ENCODE measurements around the gene PTGES3. TPM values are rescaled to one million over a fixed set of nuclear protein-coding genes. Genes with fewer than 3 reads are reported as not detected.

Gene PTGES3
- total and polyA plus RNA-seq, 4 donors = 65.0 to 94.1 (median 81.3) TPM

DNA sequence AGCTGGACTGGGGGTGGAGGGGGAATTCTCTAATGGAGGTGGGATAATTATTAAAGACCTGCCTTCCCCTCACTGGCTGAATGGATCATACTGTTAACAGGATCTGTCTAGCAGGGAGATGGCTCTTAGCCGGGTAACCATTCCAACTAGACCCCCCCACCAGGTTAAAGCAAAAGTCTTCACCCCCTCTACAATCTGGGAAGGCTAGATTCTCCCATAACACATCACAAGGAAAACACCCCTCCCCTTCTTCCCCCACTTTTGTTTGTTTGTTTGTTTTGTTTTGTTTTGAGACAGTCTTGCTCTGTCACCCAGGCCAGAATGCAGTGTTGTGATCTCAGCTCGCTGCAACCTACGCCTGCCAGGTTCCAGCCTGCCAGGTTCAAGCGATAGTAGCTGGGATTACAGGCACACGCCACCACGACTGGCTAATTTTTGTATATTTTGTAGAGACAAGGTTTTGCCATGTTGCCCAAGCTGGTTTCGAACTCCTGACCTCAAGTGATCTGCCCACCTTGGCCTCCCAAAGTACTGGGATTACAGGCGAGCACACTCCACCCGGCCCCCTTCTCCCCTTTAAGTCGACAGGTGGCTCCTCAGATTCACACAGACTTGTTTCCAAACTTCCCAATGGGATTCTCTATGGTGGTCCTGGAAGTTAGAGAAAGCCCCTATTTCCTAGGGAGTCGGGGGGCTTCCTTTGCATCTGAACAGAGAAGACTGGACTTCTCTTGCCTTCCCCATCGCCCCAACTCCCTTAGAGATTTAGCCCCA lies 54.4 kb downstream of the PTGES3 start:
- H3K36me3 ChIP-seq (ENCODE audit: control insufficient read depth in 4 of 4, insufficient read depth in 3 of 4, low read depth in 1 of 4, low read length in 3 of 4) = peaks cover 4 to 11% (median 6%) of the 10 kb centered on the region in 4 donors
- H3K4me1 ChIP-seq (ENCODE audit: control insufficient read depth in 4 of 4, insufficient read depth in 4 of 4, low read length in 3 of 4) = peaks cover 14 to 70% (median 62%) of the 10 kb centered on the region in 4 donors
- no peaks in the 10 kb centered on the region for H3K9me3 ChIP-seq (ENCODE audit: control insufficient read depth in 4 of 4, low read length in 3 of 4)
- H3K27me3 ChIP-seq (ENCODE audit: control insufficient read depth in 4 of 4, insufficient read depth in 4 of 4, low read length in 3 of 4) = no peaks in the 10 kb centered on the region
- H3K4me3 ChIP-seq (ENCODE audit: low read depth in 1 of 3, low read length in 3 of 3) = peak overlapping the region in 2 of 3 donors; percentile 80 to 81
- H3K27ac ChIP-seq (ENCODE audit: low read depth in 1 of 2, low read length in 2 of 2) = peak overlapping the region; percentile 86 to 92
- WGBS = 34% methylated on average over 12 of the region's 12 CpGs
- DNase-seq (ENCODE audit: low spot score) = no peak
- TF ChIP-seq GABPA (IDR thresholded peaks at IDR 0.05 in 1 of 2, conservative IDR thresholded peaks at IDR 0.05 in 1 of 2) = no peak
- no peak for TF ChIP-seq TAF1 (conservative IDR thresholded peaks at IDR 0.05)
- TF ChIP-seq FOXA1 (IDR thresholded peaks at IDR 0.05) = no peak
- no peak for TF ChIP-seq FOXA2 (IDR thresholded peaks at IDR 0.05)
- TF ChIP-seq, protein P1, sequence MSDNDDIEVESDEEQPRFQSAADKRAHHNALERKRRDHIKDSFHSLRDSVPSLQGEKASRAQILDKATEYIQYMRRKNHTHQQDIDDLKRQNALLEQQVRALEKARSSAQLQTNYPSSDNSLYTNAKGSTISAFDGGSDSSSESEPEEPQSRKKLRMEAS (IDR thresholded peaks at IDR 0.05) = no peak
- TF ChIP-seq, protein P2, sequence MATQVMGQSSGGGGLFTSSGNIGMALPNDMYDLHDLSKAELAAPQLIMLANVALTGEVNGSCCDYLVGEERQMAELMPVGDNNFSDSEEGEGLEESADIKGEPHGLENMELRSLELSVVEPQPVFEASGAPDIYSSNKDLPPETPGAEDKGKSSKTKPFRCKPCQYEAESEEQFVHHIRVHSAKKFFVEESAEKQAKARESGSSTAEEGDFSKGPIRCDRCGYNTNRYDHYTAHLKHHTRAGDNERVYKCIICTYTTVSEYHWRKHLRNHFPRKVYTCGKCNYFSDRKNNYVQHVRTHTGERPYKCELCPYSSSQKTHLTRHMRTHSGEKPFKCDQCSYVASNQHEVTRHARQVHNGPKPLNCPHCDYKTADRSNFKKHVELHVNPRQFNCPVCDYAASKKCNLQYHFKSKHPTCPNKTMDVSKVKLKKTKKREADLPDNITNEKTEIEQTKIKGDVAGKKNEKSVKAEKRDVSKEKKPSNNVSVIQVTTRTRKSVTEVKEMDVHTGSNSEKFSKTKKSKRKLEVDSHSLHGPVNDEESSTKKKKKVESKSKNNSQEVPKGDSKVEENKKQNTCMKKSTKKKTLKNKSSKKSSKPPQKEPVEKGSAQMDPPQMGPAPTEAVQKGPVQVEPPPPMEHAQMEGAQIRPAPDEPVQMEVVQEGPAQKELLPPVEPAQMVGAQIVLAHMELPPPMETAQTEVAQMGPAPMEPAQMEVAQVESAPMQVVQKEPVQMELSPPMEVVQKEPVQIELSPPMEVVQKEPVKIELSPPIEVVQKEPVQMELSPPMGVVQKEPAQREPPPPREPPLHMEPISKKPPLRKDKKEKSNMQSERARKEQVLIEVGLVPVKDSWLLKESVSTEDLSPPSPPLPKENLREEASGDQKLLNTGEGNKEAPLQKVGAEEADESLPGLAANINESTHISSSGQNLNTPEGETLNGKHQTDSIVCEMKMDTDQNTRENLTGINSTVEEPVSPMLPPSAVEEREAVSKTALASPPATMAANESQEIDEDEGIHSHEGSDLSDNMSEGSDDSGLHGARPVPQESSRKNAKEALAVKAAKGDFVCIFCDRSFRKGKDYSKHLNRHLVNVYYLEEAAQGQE (IDR thresholded peaks at IDR 0.05) = no peak
- TF ChIP-seq, protein P3, sequence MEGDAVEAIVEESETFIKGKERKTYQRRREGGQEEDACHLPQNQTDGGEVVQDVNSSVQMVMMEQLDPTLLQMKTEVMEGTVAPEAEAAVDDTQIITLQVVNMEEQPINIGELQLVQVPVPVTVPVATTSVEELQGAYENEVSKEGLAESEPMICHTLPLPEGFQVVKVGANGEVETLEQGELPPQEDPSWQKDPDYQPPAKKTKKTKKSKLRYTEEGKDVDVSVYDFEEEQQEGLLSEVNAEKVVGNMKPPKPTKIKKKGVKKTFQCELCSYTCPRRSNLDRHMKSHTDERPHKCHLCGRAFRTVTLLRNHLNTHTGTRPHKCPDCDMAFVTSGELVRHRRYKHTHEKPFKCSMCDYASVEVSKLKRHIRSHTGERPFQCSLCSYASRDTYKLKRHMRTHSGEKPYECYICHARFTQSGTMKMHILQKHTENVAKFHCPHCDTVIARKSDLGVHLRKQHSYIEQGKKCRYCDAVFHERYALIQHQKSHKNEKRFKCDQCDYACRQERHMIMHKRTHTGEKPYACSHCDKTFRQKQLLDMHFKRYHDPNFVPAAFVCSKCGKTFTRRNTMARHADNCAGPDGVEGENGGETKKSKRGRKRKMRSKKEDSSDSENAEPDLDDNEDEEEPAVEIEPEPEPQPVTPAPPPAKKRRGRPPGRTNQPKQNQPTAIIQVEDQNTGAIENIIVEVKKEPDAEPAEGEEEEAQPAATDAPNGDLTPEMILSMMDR (IDR thresholded peaks at IDR 0.05; ENCODE audit: low read depth, low read length, missing input control) = no peak
- TF ChIP-seq, protein P4, sequence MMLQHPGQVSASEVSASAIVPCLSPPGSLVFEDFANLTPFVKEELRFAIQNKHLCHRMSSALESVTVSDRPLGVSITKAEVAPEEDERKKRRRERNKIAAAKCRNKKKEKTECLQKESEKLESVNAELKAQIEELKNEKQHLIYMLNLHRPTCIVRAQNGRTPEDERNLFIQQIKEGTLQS (IDR thresholded peaks at IDR 0.05) = no peak
- no peak for TF ChIP-seq HNF4G (IDR thresholded peaks at IDR 0.05)
- TF ChIP-seq RXRA (IDR thresholded peaks at IDR 0.05) = no peak
- no peak for TF ChIP-seq YY1 (IDR thresholded peaks at IDR 0.05)
- TF ChIP-seq NR2F2 (IDR thresholded peaks at IDR 0.05) = no peak
- TF ChIP-seq, protein P5, sequence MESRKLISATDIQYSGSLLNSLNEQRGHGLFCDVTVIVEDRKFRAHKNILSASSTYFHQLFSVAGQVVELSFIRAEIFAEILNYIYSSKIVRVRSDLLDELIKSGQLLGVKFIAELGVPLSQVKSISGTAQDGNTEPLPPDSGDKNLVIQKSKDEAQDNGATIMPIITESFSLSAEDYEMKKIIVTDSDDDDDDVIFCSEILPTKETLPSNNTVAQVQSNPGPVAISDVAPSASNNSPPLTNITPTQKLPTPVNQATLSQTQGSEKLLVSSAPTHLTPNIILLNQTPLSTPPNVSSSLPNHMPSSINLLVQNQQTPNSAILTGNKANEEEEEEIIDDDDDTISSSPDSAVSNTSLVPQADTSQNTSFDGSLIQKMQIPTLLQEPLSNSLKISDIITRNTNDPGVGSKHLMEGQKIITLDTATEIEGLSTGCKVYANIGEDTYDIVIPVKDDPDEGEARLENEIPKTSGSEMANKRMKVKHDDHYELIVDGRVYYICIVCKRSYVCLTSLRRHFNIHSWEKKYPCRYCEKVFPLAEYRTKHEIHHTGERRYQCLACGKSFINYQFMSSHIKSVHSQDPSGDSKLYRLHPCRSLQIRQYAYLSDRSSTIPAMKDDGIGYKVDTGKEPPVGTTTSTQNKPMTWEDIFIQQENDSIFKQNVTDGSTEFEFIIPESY (IDR thresholded peaks at IDR 0.05) = no peak
- TF ChIP-seq EGR1 (IDR thresholded peaks at IDR 0.05; ENCODE audit: low read depth in 2 of 2) = no peak
- peak overlapping the region in 1 of 2 donors; percentile 63 for H3K9ac ChIP-seq (ENCODE audit: low read depth in 1 of 2, low read length in 2 of 2)

Data from liver (tissue), 9 donors.